ENCODE results near the gene SEC62.

The SEC62 gene

GRCh38 chr3:170002231-170002630, 35.6 kb downstream of the SEC62 start:
- TF ChIP-seq, protein P1, sequence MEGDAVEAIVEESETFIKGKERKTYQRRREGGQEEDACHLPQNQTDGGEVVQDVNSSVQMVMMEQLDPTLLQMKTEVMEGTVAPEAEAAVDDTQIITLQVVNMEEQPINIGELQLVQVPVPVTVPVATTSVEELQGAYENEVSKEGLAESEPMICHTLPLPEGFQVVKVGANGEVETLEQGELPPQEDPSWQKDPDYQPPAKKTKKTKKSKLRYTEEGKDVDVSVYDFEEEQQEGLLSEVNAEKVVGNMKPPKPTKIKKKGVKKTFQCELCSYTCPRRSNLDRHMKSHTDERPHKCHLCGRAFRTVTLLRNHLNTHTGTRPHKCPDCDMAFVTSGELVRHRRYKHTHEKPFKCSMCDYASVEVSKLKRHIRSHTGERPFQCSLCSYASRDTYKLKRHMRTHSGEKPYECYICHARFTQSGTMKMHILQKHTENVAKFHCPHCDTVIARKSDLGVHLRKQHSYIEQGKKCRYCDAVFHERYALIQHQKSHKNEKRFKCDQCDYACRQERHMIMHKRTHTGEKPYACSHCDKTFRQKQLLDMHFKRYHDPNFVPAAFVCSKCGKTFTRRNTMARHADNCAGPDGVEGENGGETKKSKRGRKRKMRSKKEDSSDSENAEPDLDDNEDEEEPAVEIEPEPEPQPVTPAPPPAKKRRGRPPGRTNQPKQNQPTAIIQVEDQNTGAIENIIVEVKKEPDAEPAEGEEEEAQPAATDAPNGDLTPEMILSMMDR (IDR thresholded peaks at IDR 0.05) = no peak
- no peak for TF ChIP-seq ZFX (IDR thresholded peaks at IDR 0.05; ENCODE audit: borderline replicate concordance)
- no peak overlapping the region for H3K27ac ChIP-seq

GRCh38 chr3:170002879-170003278, 36.3 kb downstream of the SEC62 start:
- H3K27ac ChIP-seq = no peak overlapping the region
- no peak for TF ChIP-seq ZFX (IDR thresholded peaks at IDR 0.05; ENCODE audit: borderline replicate concordance)
- TF ChIP-seq, protein P1 (IDR thresholded peaks at IDR 0.05) = no peak

- no peak overlapping the region for H3K27ac ChIP-seq
- TF ChIP-seq ZFX (IDR thresholded peaks at IDR 0.05; ENCODE audit: borderline replicate concordance) = no peak
- TF ChIP-seq, protein P1 (IDR thresholded peaks at IDR 0.05) = no peak
Observed at GRCh38 chr3:170003881-170004356, 37.3 kb downstream of the SEC62 start.

DNA sequence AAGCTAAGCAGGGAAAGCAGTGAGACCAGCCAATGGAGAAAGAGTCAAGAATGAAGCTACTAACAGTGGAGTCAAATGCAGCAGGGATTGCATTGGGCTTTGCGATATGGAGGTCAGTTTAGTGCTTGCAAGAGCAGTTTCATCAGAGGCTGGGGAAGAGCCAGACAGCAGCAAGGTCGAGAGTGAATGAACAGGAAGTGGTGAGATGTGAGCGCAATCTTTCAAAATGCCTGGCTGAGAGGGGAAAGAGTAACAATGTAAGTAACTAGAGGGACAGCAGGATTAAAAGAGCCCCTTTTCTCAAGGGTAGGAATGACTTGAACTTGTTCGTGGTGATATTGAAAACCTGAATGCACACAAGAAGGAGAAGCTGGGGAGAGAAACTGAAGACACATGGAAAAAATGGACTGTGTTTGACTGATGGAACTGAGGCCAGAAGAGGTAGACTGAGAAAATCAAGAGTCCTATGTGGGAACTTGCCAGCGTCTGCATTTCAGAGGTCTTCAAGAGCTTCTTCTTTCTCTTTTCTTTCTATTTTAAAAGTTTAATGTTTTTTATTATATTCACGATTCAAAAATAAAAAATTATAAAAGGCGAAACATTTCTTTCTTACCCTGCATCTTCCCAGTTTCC, 40.5 kb downstream of the SEC62 start:
- H3K27ac ChIP-seq = no peak overlapping the region
- TF ChIP-seq, protein P1 (IDR thresholded peaks at IDR 0.05) = no peak
- TF ChIP-seq ZFX (IDR thresholded peaks at IDR 0.05; ENCODE audit: borderline replicate concordance) = no peak

DNA sequence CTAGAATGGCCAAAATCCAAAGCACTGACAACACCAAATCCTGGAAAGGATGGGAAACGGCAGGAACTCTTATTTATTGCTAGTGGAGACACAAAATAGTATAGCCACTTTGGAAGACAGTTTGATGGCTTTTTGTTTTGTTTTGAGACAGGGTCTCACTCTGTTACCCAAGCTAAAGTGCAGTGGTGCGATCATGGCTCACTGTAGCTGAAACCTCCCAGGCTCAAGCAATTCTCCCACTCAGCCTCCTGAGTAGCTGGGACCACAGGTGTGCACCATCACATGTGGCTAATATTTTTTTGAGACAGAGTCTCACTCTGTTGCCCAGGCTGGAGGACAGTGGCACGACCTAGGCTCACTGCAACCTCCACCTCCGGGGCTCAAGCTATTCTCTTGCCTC, 43.9 kb downstream of the SEC62 start:
- no peak overlapping the region for H3K27ac ChIP-seq
- TF ChIP-seq, protein P1 (IDR thresholded peaks at IDR 0.05) = no peak
- no peak for TF ChIP-seq ZFX (IDR thresholded peaks at IDR 0.05; ENCODE audit: borderline replicate concordance)

DNA sequence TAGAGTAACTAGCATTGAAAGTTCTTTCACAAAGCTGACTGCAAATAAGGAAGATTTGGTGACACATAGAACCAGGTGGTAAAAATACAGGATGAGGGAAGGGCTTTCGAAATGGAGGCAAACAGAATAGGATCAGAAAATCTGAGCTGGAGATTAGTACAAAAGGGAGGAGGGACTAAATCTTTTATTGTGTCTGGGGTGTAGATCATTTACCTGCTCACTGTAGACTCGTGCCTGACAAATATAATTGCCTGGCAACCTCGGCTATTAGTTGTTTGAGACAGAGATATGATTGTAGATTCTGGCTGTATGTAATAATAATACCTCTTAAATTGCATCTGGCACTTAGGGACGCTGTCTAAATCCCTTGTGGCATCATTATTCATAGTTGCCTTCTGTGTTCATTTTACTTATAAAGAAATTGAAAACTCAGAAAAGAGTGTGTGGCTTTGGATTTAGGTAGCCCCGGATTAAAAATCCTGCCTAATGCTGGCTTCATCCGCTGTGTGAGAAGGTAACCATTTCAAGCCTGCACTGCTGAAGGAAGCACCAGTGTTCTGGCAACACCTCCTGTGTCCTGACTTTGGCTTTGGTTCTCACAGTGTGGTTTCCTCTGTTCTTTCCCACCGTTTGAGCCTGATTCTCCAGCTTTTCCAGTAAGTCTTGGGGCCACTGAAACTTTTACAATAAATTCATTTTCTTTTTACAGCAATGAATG, 46.2 kb downstream of the SEC62 start:
- no peak overlapping the region for H3K27ac ChIP-seq
- no peak for TF ChIP-seq ZFX (IDR thresholded peaks at IDR 0.05; ENCODE audit: borderline replicate concordance)
- TF ChIP-seq, protein P1 (IDR thresholded peaks at IDR 0.05) = no peak

DNA sequence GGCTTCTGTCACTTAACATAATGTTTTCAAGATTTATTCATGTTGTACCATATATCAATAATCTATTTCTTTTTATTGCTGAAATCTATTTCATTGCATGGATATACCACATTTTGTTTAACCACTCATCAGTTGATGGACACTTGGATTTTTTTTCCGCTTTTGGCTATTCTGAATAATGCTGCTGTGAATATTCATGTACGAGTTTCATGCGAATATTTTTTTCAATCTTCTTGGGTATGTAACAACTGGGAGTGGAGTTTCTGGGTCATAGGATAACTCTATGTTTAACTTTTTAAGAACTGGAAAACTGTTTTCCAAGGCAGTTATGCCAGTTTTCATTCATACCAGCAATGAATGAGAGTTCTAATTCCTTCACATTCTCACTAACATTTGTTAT, 49.5 kb downstream of the SEC62 start:
- H3K27ac ChIP-seq = no peak overlapping the region
- TF ChIP-seq, protein P1 (IDR thresholded peaks at IDR 0.05) = no peak
- no peak for TF ChIP-seq ZFX (IDR thresholded peaks at IDR 0.05; ENCODE audit: borderline replicate concordance)

DNA sequence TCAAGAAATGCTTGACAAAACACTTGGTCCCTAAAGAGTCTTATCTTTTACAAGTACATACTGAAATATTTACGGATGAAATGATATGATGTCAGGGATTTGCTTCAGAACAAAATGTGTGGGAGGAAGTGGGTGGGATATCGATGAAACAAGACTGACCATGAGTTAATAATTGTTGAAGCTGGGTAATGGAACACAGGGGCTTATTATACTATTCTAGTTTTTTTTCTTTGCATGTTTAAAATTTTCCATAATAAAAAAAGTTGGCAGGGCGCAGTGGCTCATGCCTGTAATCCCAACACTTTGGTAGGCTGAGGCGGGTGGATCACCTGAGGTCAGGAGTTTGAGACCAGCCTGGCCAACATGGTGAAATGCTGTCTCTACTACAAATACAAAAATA, 52.7 kb downstream of the SEC62 start:
- peak overlapping the region; percentile 9; the same call in 1 of the 2 replicates for H3K27ac ChIP-seq

Data from 22Rv1 (cell line).